Keratinocyte (primary cell): ENCODE results near the gene UROD. TPM values are rescaled to one million over a fixed set of nuclear protein-coding genes. Genes with fewer than 3 reads are reported as not detected.

ENCODE experiments used
- DNase-seq: peaks from one replicate; pipeline ENCODE4 v3.0.0-alpha.2; 2011; ENCODE audit warnings: low read depth, missing footprints, low spot score
- FAIRE-seq: peaks from 2 replicates; lab custom pipeline; 2011; peaks lifted over from hg19 to GRCh38; lab: Jason Lieb, UNC
- H2AFZ ChIP-seq: 2 replicates; pipeline ENCODE4 v1.6.0; 2012; ENCODE audit warnings: low read length, control low read depth, inconsistent platforms; ENCODE audit not compliant: control insufficient read depth
- H3K27ac ChIP-seq: 2 replicates; pipeline ENCODE4 v1.5.1; 2011; ENCODE audit warnings: low read length; ENCODE audit not compliant: control insufficient read depth, insufficient read depth
- H3K27me3 ChIP-seq: 3 replicates; pipeline ENCODE4 v1.6.0; 2011; ENCODE audit warnings: low read length; ENCODE audit not compliant: control insufficient read depth, insufficient read depth; ENCODE audit errors: extremely low read depth
- H3K36me3 ChIP-seq, 2 experiments: 2 replicates in 1 of 2; 3 replicates in 1 of 2; pipeline ENCODE4 v1.5.1; 2011; ENCODE audit warnings: low read length in 2 of 2, mild to moderate bottlenecking in 1 of 2; ENCODE audit not compliant: control insufficient read depth in 2 of 2, insufficient read depth in 2 of 2; ENCODE audit errors: extremely low read depth in 1 of 2
- H3K4me1 ChIP-seq: 3 replicates; pipeline ENCODE4 v1.5.1; 2011; ENCODE audit warnings: low read length; ENCODE audit not compliant: control insufficient read depth, insufficient read depth; ENCODE audit errors: extremely low read depth
- H3K4me2 ChIP-seq: 3 replicates; pipeline ENCODE4 v1.6.0; 2011; ENCODE audit warnings: low read depth, low read length; ENCODE audit not compliant: control insufficient read depth, insufficient read depth; ENCODE audit errors: extremely low read depth
- H3K4me3 ChIP-seq, 3 experiments: fragments of 200-600 bp in 1 of 3; sonication (generic) in 1 of 3; 2 replicates in 2 of 3; 3 replicates in 1 of 3; pipeline ENCODE4 v1.5.1; 2011 to 2016; ENCODE audit warnings: low read length in 3 of 3, mild to moderate bottlenecking in 3 of 3, control low read depth in 2 of 3, inconsistent platforms in 1 of 3, low read depth in 1 of 3, mixed read lengths in 1 of 3, mixed run types in 1 of 3, moderate library complexity in 1 of 3; ENCODE audit not compliant: control insufficient read depth in 2 of 3, insufficient read depth in 2 of 3; ENCODE audit errors: extremely low read depth in 1 of 3
- H3K79me2 ChIP-seq: 2 replicates; pipeline ENCODE4 v1.6.0; 2012; ENCODE audit warnings: low read length; ENCODE audit not compliant: control insufficient read depth, insufficient read depth
- H3K9ac ChIP-seq: 3 replicates; pipeline ENCODE4 v1.6.0; 2011; ENCODE audit warnings: low read length; ENCODE audit not compliant: control insufficient read depth, insufficient read depth; ENCODE audit errors: extremely low read depth
- H3K9me1 ChIP-seq: 3 replicates; pipeline ENCODE4 v1.6.0; 2011; ENCODE audit warnings: low read length; ENCODE audit not compliant: control insufficient read depth, insufficient read depth; ENCODE audit errors: extremely low read depth
- H3K9me3 ChIP-seq: 2 replicates; pipeline ENCODE4 v1.5.1; 2012; ENCODE audit warnings: low read depth, low read length; ENCODE audit not compliant: control insufficient read depth
- H4K20me1 ChIP-seq: 3 replicates; pipeline ENCODE4 v1.6.0; 2011; ENCODE audit warnings: low read length; ENCODE audit not compliant: control insufficient read depth, insufficient read depth; ENCODE audit errors: extremely low read depth
- CTCF ChIP-seq, 3 experiments: IDR thresholded peaks in 1 of 3; conservative IDR thresholded peaks in 1 of 3; optimal IDR thresholded peaks in 1 of 3; 2 replicates in 2 of 3; 3 replicates in 1 of 3; pipeline versions ENCODE3 to v1.5.1; 2011; ENCODE audit warnings: low read length in 3 of 3, mild to moderate bottlenecking in 3 of 3, moderate library complexity in 2 of 3, control low read depth in 1 of 3, inconsistent platforms in 1 of 3; ENCODE audit not compliant: insufficient read depth in 2 of 3; ENCODE audit errors: extremely low read depth in 1 of 3
- EZH2 ChIP-seq: IDR thresholded peaks from one replicate; pipeline ENCODE4 v1.6.1; 2012; ENCODE audit warnings: inconsistent platforms, mild to moderate bottlenecking, low read length, moderate library complexity
- dilution Hi-C: fragments of 300-500 bp; cut with MboI; formaldehyde crosslinking; loops from one replicate; pipeline ENCODE4 v1.7.0; 2020; ENCODE audit warnings: low sequenced_read_pairs; ENCODE audit not compliant: extremely low pct_ligation_motif_present
- polyA plus RNA-seq, 5 experiments: library from polyadenylated mRNA; depleted of rRNA in 3 of 5; stranded (reverse) in 3 of 5; stranded (forward) in 1 of 5; unstranded in 1 of 5; fragments of >200 nt; gene quantifications; 1 replicate in 1 of 5; 2 replicates in 3 of 5; 3 replicates in 1 of 5; pipeline versions ENCODE4 v1.2.1 to v1.2.3, GENCODE V29; 2011 to 2012; ENCODE audit warnings: missing spikeins in 2 of 5, low read depth in 1 of 5, low replicate concordance in 1 of 5

The UROD gene
- polyA plus RNA-seq, 1 donor (not counting 4 experiments of a cell fraction or from before 2014, with no cell fraction given) = 157 TPM

- DNase-seq = no peak
- no peak overlapping the region for H3K4me3 ChIP-seq
- no peak overlapping the region for H3K4me2 ChIP-seq
- H3K79me2 ChIP-seq = peaks cover under 1% of the 10 kb centered on the region
- no peak overlapping the region for H3K9ac ChIP-seq
- no peak overlapping the region for H2AFZ ChIP-seq
- no peaks in the 10 kb centered on the region for H3K4me1 ChIP-seq
- no peaks in the 10 kb centered on the region for H3K9me3 ChIP-seq
- no peaks in the 10 kb centered on the region for H3K9me1 ChIP-seq
- H4K20me1 ChIP-seq = no peaks in the 10 kb centered on the region
- no peaks in the 10 kb centered on the region for H3K27me3 ChIP-seq
- dilution Hi-C loops = no loop called here
- no peak for FAIRE-seq
- no peak for TF ChIP-seq CTCF (optimal IDR thresholded peaks at IDR 0.05 in 1 of 3, IDR thresholded peaks at IDR 0.05 in 1 of 3, conservative IDR thresholded peaks at IDR 0.05 in 1 of 3; ENCODE audit: extremely low read depth in 1 of 3, insufficient read depth in 2 of 3, low read length in 3 of 3)
- TF ChIP-seq EZH2 = no peak
- peaks cover 32 to 49% of the 10 kb centered on the region in 2 experiments for H3K36me3 ChIP-seq
- H3K27ac ChIP-seq = no peak overlapping the region
Measured at GRCh38 chr1:45004281-45004920, 7.7 kb upstream of the UROD start.

- peaks cover 7% of the 10 kb centered on the region for H3K4me1 ChIP-seq
- no peak overlapping the region for H3K27ac ChIP-seq
- no peak overlapping the region for H3K4me2 ChIP-seq
- H3K9me1 ChIP-seq = no peaks in the 10 kb centered on the region
- H3K27me3 ChIP-seq = no peaks in the 10 kb centered on the region
- no peak overlapping the region for H2AFZ ChIP-seq
- no peaks in the 10 kb centered on the region for H3K9me3 ChIP-seq
- TF ChIP-seq CTCF (optimal IDR thresholded peaks at IDR 0.05 in 1 of 3, IDR thresholded peaks at IDR 0.05 in 1 of 3, conservative IDR thresholded peaks at IDR 0.05 in 1 of 3; ENCODE audit: extremely low read depth in 1 of 3, insufficient read depth in 2 of 3, low read length in 3 of 3) (no peak), EZH2 (no peak)
- no peak overlapping the region for H3K9ac ChIP-seq
- FAIRE-seq = no peak
- peaks cover 14% of the 10 kb centered on the region for H3K79me2 ChIP-seq
- no peaks in the 10 kb centered on the region for H4K20me1 ChIP-seq
- DNase-seq = no peak
- H3K36me3 ChIP-seq = peaks cover 36 to 52% of the 10 kb centered on the region in 2 experiments
- H3K4me3 ChIP-seq = no peak overlapping the region
- dilution Hi-C loops = no loop called here
Measured at GRCh38 chr1:45005761-45006160, 6.3 kb upstream of the UROD start.
